Stimulated activated CD4-positive, alpha-beta T cell treated with anti-CD3 and anti-CD28 coated beads, Interleukin-12 subunit alpha, Interleukin-12 subunit beta, amount 100 ng/mL, for 4 hours (primary cell): Measurements from ENCODE around the gene SEC63.
"Not testable (repeated sequence)": the region's sequence is repeated elsewhere in the genome, so short reads cannot be mapped to it uniquely, and the experiment has no call there.

ENCODE experiments used
- DNase-seq: peaks from one replicate; pipeline ENCODE4 v3.0.0-alpha.2; 2020

SEC63 gene

DNA sequence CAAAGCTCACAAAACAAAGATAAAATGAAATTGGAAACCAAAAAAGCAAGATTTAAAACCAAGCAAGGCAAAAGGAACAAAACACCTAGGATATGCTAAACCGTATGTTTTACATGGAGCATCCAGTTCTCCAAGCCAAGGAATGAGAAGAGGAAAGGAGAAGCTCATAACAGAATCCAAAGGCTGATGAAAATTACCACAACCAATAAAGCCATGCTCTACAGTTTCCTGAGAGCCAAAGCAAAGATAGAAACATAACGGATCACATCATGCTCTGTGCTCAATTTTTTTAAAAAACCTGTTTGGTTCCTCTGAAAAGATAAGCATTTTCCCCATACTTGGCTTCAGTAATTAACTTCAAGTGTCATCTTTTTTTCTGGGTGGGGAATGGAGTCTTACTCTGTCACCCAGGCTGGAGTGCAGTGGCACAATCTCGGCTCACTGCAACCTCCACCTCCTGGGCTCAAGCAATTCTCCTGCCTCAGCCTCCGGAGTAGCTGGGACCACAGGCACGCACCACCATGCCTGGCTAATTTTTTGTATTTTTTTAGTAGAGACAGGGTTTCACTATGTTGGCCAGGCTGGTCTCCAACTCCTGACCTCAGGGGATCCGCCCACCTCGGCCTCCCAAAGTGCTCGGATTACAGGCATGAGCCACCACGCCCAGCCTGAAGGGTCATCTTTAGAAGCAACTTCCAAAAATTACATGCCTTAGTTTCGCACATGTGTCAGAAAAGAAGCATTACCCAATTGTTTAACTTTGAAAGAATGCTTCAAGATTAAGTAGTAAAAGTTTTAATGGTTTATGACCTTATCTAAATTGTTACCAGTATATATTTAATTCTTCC, 31.1 kb downstream of the SEC63 start:
- not testable (repeated sequence) for DNase-seq

DNA sequence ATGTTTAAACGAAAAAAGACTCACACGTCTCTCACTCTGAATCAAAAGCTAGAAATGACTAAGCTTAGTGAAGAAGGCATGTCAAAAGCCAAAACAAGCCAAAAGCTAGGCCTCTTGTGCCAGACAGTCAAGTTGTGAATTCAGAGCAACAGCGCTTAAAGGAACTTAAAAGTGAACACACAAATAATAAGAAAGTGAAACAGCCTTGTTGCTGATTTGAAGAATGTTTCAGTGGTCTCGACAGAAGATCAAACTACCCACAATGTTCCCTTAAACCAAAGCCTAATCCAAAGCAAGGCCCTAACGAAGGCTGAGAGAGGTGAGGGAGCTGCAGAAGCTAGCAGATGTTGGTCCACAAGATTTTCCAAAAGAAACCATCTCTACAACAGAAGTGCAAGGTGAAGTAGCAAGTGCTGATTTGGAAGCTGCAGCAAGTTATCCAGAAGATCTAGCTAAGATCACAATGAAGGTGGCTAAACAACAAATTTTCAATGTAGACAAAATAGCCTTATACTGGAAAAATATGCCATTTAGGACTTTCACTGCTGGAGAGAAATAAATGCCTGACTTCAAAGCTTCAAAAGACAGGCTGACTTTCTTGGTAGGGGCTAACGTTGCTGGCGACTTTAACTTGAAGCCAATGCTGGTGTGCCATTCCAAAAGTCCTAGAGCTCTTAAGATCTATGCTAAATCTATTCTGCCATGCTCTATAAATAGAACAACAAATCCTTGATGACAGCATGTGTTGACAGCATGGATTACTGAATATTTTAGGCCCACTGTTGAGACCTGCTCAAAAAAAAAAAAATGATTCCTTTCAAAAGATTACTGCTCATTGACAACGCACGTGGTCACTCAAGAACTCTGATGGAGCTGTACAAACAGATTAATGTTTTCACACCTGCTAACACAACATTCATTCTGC, 40.3 kb downstream of the SEC63 start:
- no peak for DNase-seq

DNA sequence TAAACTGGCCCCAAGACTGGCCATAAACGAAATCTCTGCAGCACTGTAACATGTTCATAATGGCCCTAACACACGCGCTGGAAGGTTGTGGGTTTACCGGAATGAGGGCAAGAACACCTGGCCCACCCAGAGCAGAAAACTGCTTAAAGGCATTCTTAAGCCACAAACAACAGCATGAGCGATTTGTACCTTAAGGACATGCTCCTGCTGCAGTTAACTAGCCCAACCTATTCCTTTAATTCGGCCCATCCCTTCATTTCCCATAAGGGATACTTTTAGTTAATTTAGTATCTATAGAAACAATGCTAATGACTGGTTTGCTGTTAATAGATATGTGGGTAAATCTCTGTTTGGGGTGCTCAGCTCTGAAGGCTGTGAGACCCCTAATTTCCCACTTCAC, 41.0 kb downstream of the SEC63 start:
- not testable (repeated sequence) for DNase-seq

DNA sequence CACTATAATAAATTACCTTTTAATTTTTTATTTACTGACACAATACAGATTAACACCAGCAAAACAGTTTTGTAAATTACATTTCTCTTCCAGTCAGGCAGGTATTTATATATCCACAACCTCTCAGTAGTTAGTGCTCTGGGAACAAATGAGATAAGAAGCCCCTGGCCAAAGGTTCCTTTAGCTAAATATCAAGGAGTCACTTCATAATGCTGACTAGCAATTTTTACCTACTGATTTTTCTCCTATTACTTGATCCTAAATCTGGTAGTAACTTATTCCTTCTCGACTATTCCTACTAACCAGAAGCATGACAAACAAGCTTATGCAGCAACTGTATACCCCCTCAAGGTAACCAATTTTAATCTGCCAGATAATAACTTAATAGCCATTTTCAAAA, 46.3 kb downstream of the SEC63 start:
- DNase-seq, result no peak

DNA sequence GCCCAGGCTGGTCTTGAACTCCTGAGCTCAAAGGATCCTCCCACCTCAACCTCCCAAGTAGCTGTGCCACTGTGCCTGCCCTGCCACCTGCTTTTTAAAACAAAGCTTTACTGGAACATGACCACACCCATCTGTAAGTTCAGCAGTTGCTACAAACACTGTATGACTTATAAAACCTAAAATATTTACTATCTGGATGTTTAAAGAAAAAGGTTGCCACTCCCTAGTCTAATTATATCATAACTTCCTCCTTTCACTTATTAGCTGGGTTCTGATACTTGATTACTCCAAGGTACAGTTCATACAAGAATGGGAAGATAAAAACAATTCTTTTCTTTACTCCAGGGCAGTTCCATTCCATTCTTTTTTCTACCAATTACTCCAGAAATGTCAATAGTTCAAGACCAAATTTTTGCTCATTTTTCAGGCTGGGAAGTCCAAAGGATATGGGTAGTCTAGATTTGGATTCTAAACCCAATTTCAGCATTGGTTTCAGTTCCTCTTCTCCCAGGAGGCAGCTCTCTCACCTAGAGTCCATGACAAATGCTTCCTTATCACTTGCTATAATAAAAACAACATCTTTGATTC, 63.1 kb downstream of the SEC63 start:
- no peak for DNase-seq

DNA sequence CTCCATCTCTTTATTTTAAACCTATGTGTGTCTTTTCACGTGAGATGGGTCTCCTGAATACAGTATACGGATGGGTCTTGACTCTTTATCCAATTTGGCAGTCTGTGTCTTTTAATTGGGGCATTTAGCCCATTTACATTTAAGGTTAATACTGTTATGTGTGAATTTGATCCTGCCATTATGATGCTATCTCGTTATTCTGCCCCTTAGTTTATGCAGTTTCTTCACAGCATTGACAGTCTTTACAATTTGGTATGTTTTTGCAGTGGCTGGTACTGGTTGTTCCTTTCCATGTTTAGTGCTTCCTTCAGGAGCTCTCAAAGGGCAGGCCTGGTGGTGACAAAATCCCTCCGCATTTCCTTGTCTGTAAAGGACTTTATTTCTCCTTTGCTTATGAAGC, 67.6 kb downstream of the SEC63 start:
- DNase-seq, result not testable (repeated sequence)

DNA sequence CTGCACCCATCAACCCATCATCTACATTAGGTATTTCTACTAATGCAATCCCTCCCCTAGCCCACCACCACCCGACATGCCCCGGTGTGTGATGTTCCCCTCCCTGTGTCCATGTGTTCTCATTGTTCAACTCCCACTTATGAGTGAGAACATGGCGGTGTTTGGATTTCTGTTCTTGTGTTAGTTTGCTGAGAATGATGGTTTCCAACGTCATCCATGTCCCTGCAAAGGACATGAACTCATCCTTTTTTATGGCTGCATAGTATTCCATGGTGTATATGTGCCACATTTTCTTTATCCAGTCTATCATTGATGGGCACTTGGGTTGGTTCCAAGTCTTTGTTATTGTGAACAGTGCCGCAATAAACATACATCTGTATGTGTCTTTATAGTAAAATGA, 72.1 kb downstream of the SEC63 start:
- DNase-seq, result not testable (repeated sequence)

DNA sequence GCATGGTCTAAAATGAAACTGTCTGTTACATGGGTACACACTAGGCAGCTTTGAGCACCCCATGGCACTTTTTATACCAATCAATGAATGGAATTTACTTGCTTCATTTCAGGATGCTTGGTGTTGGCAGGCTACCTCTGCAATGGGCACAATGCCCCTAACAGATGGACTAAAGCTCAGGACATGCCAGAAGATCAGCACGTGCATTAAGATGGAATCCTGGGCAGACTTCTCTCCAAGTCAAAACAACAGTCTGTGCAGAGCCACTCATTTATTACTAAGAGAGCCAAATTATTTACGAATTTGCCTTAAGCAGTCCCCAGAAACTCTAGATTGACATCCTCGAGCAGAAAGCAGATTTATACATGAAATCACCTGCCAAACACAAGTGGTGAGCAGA, 78.1 kb downstream of the SEC63 start:
- no peak for DNase-seq

DNA sequence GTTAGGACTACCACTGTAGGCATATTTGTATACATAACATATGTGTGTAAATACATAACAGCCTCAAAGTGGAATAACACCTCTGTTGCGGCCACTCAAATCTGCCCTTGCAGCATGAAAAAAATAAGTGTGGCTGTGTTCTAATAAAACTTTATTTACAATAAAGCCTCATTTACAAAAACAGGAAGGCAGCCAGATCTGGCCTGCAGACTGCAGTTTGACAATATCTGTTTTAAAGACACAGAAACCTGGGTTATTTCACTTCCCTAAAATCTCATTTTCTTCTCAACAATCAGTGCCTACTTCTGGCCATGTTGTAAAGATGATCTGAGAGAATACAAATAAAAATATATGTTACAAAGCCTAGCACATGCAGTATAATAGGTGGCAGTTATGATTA, 80.0 kb downstream of the SEC63 start:
- DNase-seq, result no peak

DNA sequence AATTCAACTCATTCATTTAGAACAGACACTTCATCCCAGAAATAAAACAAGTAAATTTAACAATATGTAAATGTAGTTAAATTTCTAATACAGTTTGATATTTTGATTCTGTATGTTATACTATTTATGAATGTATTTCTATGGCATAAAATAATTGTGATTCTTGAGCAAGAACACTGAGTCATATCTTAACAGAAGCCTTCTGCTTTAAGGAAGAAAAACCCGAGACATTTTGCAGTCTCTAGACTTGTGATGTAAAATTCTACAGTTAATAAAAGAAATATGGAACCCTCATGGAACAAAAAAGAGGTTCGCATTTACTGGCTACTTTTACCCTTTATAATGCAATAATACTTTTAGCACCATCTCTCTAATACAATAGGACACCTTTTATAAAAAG, 86.0 kb downstream of the SEC63 start:
- no peak for DNase-seq

DNA sequence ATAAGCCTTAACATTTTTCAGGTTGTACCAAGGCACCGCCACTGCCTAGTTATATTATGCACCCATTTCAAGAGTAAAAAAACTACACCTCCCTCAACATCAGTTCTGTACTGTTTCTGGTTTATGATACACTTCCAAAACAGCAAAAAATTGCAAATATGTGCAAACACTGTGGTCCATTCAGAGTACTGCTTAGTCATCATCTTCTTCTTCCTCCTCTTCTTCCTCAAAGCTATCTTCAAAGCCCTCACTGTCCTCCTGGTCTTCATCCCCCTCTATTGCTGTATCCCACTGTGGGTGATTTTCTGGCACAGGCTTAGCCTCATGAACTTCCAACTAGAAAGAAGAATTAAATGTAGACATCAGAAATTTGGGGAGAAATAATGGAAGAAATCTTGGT, 86.5 kb downstream of the SEC63 start:
- DNase-seq, result not testable (repeated sequence)

DNA sequence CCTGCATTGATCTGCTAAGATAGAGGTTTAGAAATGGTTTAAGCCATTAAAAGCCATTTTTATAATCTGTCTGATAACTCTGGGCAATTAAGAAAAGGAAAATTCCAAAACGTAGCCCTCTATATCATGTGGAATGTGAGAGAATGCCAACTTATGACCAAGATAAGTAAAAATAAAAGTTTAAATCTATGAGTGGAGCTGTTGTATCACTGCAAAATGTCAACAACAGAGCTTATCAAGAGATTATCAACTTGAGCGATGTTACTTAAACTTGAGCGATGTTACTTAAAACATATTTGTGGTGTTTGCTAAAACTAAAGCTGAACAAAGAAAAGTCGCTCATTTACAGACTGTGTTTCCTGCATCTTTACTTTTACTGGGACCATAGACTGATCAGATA, 87.0 kb downstream of the SEC63 start:
- DNase-seq, result no peak

DNA sequence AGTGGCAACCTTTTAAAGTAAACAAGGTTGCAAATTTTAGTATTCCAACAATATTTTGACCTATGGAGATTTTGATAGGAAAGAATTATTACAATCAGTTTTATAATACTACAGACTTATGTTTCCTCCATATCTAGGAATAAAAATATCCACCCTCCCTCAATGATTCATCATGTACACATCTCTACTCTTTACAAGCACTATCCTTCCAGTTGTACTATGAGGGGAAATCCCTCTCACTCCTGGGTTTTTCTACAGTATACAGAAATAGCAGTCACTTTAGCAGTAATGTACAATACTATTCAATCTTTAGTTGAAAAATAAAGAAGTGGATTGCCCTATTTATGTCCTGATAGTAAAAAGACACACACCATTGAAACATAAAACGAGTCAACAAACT, 87.6 kb downstream of the SEC63 start:
- DNase-seq, result no peak

DNA sequence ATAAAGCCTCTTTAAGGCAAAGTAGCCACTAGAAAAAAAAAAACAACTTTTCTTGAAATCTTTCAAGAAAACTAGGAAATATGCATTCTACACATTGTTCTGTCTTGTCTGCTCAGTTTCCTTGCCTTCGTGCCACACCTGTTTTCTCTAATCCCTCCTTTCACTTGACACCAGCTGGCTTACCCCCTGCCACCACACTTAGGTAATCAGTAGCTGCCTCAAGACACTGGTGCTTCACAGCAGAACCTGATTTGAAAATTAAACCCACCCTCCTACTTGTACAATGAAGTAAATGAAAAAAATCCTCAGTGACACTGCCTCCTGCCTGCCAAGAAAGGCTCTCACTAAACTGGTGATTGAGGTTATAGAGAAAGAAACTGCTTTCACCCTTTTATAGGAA, 88.1 kb downstream of the SEC63 start:
- DNase-seq, result no peak

DNA sequence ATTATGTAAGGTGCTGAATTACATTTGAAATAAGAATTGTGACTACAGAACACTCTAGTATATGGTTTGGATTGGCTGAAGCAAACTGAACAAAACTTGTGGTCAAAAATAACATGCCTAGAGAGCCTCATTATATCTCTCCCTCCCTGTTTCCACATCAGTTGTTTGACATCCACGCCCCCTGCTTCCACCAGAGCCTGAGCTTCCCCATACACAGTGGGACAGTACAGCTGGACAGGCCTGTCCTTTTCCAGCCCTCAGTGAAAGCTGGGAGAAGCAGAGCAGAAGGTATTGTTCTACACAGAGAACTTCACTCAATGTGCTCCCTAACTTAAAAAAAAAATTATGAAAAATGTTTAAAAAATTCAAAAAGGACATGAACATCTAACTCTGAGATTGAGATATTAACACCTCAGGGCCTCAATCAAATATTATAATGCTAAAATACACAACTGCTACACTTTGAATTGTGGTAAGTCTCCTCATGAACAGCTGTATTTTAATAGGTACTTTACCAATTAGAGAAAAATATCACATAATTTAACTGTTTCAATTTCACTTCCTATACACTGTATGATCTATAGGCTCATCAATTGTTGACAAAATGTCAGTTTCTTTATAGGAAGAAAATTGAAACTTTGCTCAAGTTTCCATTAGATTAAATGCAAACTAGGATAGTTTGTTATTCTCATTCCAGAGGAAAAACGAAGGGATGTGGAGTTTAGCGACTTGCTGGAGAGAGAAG, 89.0 kb downstream of the SEC63 start:
- DNase-seq, result no peak

DNA sequence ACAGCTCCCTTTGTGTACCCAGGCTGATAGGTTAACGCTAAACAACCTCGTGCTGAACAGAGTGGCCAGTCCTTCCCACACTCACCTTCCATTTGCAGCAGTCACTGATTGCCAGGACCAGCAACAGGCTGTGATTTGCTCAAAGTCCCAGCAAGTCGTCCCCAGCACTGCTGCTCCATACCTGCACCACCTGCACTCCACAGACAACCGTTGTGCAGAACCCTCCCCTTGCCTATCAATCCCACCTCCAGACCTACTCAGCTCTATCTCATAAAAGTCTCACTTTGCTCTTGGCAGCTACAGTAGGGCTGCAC, 90.7 kb downstream of the SEC63 start:
- no peak for DNase-seq

DNA sequence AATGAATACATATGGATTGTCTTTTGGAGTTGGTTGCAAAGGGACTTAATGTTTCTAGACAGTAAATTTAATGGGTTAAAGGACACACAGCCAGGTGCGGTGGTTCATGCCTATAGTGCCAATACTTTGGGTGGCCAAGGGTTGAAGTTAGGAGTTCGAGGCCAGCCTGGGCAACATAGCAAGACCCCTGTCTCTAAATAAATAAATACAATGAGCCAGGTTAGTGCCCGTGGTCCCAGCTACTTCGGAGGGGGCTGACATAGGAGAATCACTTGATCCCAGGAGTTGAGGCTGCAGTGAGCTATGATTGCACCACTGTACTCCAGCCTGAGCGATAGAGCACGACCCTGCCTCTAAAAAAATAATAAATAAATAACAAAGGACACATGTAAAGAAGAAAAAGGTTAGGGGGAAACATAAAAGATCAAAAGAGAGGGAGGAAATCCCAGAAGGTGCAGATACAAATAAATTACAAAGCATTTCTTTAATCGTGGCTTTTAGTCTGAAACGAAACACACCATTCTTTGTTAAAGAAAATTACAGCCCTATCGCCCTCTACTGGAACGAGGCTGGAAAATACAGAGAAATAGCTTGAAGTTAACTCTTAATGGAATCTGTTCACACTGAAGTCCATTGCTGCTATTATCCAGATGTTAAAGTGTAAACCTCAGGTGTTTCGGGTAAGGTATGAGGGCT, 91.3 kb downstream of the SEC63 start:
- DNase-seq, result no peak

DNA sequence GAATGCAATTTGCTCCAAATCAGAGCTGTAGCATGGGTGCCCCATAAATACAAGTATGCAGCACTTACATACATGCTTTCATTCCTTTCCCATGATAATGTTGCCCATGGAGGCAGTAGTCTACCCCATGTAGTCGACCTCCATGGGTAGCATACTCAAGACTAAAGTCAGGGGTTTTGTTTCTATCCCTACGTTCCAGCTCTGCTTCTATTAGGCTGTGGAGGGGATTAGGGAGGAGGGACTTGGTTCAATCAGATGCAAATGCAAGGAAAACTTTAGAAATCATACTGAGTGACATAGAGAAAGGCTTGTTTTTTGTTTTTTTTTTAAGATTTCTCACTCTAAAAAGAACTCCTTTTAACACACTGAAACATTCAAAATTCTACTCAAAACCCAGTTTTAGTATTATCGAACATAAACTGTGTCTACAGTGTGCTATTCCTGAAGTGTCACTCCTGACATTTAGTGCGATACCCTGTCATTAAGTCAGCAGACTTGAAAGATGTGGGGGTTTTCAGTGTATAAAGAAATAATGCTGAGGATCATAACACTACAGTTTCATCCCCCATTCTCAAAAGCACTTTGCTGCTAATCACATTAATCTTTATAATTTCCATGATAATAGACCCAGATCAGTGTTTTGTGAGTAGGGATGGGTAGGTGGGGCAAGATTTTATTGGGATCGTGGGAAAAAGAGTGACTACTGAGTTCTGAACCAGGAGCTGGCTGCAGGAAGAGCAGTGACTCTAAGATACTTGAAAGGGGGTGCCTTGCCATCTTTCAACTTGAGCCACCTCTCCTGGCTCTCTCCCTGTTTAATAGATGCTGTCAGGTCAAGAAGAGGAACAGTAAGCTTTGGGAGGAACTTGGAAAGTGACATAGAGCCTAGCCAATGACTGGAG, 93.5 kb downstream of the SEC63 start:
- no peak for DNase-seq

DNA sequence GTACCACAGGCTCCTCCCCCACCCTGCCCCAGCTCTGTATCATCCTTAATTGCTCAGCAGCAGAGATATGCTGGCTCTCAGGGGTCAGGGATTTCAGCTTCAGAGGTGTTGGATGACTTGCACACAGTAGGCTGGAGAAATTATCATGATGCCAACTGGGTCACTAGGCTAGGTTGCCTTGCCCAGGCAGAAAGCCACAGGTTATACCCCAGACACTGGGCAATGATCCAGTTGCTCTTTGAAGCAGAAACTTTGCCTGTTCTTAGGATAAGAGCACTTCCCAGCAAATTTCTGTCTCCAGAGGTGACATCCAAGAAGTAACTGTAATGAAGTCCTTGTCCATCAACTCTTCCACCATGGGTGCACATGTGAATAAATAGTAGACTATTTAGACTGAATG, 95.6 kb downstream of the SEC63 start:
- no peak for DNase-seq

DNA sequence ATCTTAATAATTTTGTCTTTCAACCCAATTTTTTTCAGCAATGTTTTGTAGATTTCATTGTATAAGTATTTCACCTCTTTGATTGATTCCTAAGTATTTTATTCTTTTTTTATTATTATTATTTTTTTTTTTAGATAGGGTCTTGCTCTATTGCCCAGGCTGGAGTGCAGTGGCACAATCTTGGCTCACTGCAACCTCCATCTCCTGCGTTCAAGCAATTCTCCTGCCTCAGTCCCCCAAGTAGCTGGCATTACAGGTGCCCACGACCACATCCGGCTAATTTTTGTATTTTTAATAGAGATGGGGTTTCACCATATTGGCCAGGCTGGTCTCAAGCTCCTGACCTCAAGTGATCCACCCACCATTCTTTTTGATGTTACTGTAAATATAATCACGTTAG, 97.0 kb downstream of the SEC63 start:
- DNase-seq, result not testable (repeated sequence)

DNA sequence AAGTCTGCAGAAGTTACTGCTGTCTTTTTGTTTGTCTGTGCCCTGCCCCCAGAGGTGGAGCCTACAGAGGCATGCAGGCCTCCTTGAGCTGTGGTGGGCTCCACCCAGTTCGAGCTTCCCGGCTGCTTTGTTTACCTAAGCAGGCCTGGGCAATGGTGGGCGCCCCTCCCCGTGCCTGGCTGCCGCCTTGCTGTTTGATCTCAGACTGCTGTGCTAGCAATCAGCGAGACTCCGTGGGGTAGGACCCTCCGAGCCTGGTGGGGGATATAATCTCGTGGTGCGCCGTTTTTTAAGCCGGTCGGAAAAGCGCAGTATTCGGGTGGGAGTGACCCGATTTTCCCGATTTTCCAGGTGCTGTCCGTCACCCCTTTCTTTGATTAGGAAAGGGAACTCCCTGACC, 97.9 kb downstream of the SEC63 start:
- not testable (repeated sequence) for DNase-seq
